Skeletal muscle satellite cell (primary cell): ENCODE results near the gene HTR3C.
"Not testable (repeated sequence)": the region's sequence is repeated elsewhere in the genome, so short reads cannot be mapped to it uniquely, and the experiment has no call there.

Source experiments
- H3K27me3 ChIP-seq: 2 replicates; pipeline ENCODE4 v1.7.0; 2013; ENCODE audit warnings: low read length; ENCODE audit not compliant: control insufficient read depth, insufficient read depth
- H3K36me3 ChIP-seq: 2 replicates; pipeline ENCODE4 v1.7.0; 2013; ENCODE audit warnings: mild to moderate bottlenecking, control low read depth, low read length; ENCODE audit not compliant: insufficient read depth
- H3K4me1 ChIP-seq: 2 replicates; pipeline ENCODE4 v1.7.0; 2013; ENCODE audit warnings: low read length; ENCODE audit not compliant: control insufficient read depth, insufficient read depth
- H3K4me2 ChIP-seq: 2 replicates; pipeline ENCODE4 v1.7.0; 2013; ENCODE audit warnings: mild to moderate bottlenecking, low read length
- H3K4me3 ChIP-seq: 2 replicates; pipeline ENCODE4 v1.7.0; 2013; ENCODE audit warnings: low read length
- H3K9ac ChIP-seq: 2 replicates; pipeline ENCODE4 v1.7.0; 2013; ENCODE audit warnings: mild to moderate bottlenecking, low read depth, low read length, moderate library complexity
- H3K9me3 ChIP-seq: replicated peaks from 2 replicates; pipeline ENCODE4 v1.7.0; 2013; ENCODE audit warnings: mild to moderate bottlenecking, control low read depth, low read length

Gene HTR3C

GRCh38 chr3:184039414-184039813 lies 13.4 kb upstream of the HTR3C start:
- Histone ChIP-seq H3K9ac (no peak overlapping the region), H3K4me1 (no peaks in the 10 kb centered on the region), H3K9me3 (no peaks in the 10 kb centered on the region), H3K27me3 (peaks cover 36% of the 10 kb centered on the region), H3K4me3 (no peak overlapping the region), H3K36me3 (no peaks in the 10 kb centered on the region), H3K4me2 (no peak overlapping the region)

- Histone ChIP-seq H3K27me3 (peaks cover 32% of the 10 kb centered on the region), H3K9me3 (no peaks in the 10 kb centered on the region), H3K4me1 (no peaks in the 10 kb centered on the region), H3K4me2 (no peak overlapping the region), H3K4me3 (no peak overlapping the region), H3K36me3 (no peaks in the 10 kb centered on the region), H3K9ac (no peak overlapping the region)
These were observed 12.8 kb upstream of the HTR3C start for GRCh38 chr3:184040010-184040409.

GRCh38 chr3:184042617-184043016 lies 10.2 kb upstream of the HTR3C start:
- Histone ChIP-seq H3K36me3 (no peaks in the 10 kb centered on the region), H3K9me3 (no peaks in the 10 kb centered on the region), H3K4me2 (no peak overlapping the region), H3K4me3 (no peak overlapping the region), H3K4me1 (no peaks in the 10 kb centered on the region), H3K27me3 (peaks cover 32% of the 10 kb centered on the region), H3K9ac (no peak overlapping the region)

- Histone ChIP-seq H3K4me2 (no peak overlapping the region), H3K9ac (no peak overlapping the region), H3K4me1 (no peaks in the 10 kb centered on the region), H3K27me3 (peaks cover 41% of the 10 kb centered on the region), H3K36me3 (no peaks in the 10 kb centered on the region), H3K4me3 (no peak overlapping the region), H3K9me3 (no peaks in the 10 kb centered on the region)
These were observed 6.9 kb upstream of the HTR3C start for GRCh38 chr3:184045995-184046394.

GRCh38 chr3:184050217-184050847 lies 2.5 kb upstream of the HTR3C start:
- Histone ChIP-seq H3K4me3 (no peak overlapping the region), H3K27me3 (peaks cover 50% of the 10 kb centered on the region), H3K9ac (no peak overlapping the region), H3K4me1 (no peaks in the 10 kb centered on the region), H3K9me3 (no peaks in the 10 kb centered on the region), H3K4me2 (no peak overlapping the region), H3K36me3 (no peaks in the 10 kb centered on the region)

- H3K4me1 ChIP-seq = peaks cover 4% of the 10 kb centered on the region
- H3K4me2 ChIP-seq = peak overlapping the region; percentile 55
- H3K9ac ChIP-seq = no peak overlapping the region
- H3K4me3 ChIP-seq = no peak overlapping the region
- H3K9me3 ChIP-seq = no peaks in the 10 kb centered on the region
- H3K27me3 ChIP-seq = peaks cover 55% of the 10 kb centered on the region
- no peaks in the 10 kb centered on the region for H3K36me3 ChIP-seq
These were observed 5.2 kb downstream of the HTR3C start for GRCh38 chr3:184058029-184058428.

GRCh38 chr3:184059424-184059823 lies 6.6 kb downstream of the HTR3C start:
- Histone ChIP-seq H3K4me1 (peaks cover 4% of the 10 kb centered on the region), H3K4me3 (no peak overlapping the region), H3K27me3 (peaks cover 56% of the 10 kb centered on the region), H3K9ac (no peak overlapping the region), H3K9me3 (no peaks in the 10 kb centered on the region), H3K36me3 (no peaks in the 10 kb centered on the region), H3K4me2 (no peak overlapping the region)

GRCh38 chr3:184062637-184063036 lies 9.8 kb downstream of the HTR3C start:
- no peak overlapping the region for H3K9ac ChIP-seq
- H3K4me3 ChIP-seq = no peak overlapping the region
- peaks cover 40% of the 10 kb centered on the region for H3K27me3 ChIP-seq
- H3K4me1 ChIP-seq = peaks cover 4% of the 10 kb centered on the region
- no peak overlapping the region for H3K4me2 ChIP-seq
- H3K36me3 ChIP-seq = no peaks in the 10 kb centered on the region
- no peaks in the 10 kb centered on the region for H3K9me3 ChIP-seq

DNA sequence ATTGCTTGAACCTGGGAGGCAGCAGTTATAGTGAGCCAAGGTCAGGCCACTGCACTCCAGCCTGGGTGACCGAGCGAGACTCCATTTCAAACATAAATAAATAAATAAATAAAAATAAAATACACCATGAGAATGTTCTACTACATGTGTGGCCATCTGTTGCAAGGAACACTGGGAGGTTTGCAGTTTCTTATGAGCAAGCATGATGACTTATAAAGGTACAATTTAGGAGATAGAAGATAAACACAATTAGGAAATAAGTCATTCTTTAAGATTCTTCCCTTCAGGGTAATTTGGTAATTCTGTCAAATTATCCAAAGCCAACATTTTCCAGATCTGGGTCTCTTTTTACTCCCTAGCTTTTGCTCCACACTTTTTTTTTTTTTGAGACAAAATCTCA lies 13.4 kb downstream of the HTR3C start:
- Histone ChIP-seq H3K4me1 (no peaks in the 10 kb centered on the region), H3K4me3 (no peak overlapping the region), H3K4me2 (no peak overlapping the region), H3K9me3 (no peaks in the 10 kb centered on the region), H3K27me3 (peaks cover 23% of the 10 kb centered on the region), H3K36me3 (no peaks in the 10 kb centered on the region), H3K9ac (no peak overlapping the region)

GRCh38 chr3:184067573-184068055 lies 14.8 kb downstream of the HTR3C start:
- Histone ChIP-seq H3K36me3 (no peaks in the 10 kb centered on the region), H3K27me3 (peaks cover 17% of the 10 kb centered on the region), H3K4me2 (no peak overlapping the region), H3K9ac (no peak overlapping the region), H3K4me1 (no peaks in the 10 kb centered on the region), H3K9me3 (no peaks in the 10 kb centered on the region), H3K4me3 (no peak overlapping the region)

- Histone ChIP-seq H3K9me3 (no peaks in the 10 kb centered on the region), H3K4me1 (no peaks in the 10 kb centered on the region), H3K4me3 (no peak overlapping the region), H3K4me2 (no peak overlapping the region), H3K27me3 (peaks cover 10% of the 10 kb centered on the region), H3K36me3 (no peaks in the 10 kb centered on the region), H3K9ac (no peak overlapping the region)
These were observed 15.5 kb downstream of the HTR3C start for GRCh38 chr3:184068344-184068743.

- H3K9ac ChIP-seq, H3K4me1 ChIP-seq, H3K36me3 ChIP-seq, H3K9me3 ChIP-seq, H3K4me3 ChIP-seq, H3K4me2 ChIP-seq: not testable (repeated sequence)
- peaks cover 18% of the 10 kb centered on the region for H3K27me3 ChIP-seq
These were observed 18.3 kb downstream of the HTR3C start for GRCh38 chr3:184071142-184071541.
